ENCODE results near the gene DNAH5.
"Not testable (repeated sequence)": the region's sequence is repeated elsewhere in the genome, so short reads cannot be mapped to it uniquely, and the experiment has no call there.

DNAH5 gene

DNA sequence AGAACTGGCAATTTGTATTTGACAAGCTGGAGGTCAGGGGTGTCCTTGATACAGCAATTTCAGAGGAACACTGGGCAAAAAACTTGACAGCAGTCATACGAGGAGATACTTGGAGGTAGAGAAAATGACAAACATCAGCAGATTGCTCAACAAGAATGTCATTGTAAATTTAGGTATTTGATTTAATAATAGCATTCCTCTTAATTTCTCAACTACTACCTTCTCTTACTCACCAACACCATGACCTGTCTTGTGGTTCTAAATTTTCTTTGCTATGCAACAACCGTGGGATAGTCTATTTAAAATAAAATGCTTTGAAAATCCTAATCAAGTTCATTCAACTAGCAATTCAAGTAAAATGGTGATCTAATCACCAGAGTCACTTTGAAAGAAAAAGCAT, 128.4 kb downstream of the DNAH5 start:
- DNase-seq: no peak

- DNase-seq: peak; percentile 4 to 5
Measured at GRCh38 chr5:13814301-13814700, 130.2 kb downstream of the DNAH5 start.

- DNase-seq: no peak
Measured at GRCh38 chr5:13809921-13810320, 134.6 kb downstream of the DNAH5 start.

GRCh38 chr5:13804336-13804735, 140.2 kb downstream of the DNAH5 start:
- no peak for DNase-seq

DNA sequence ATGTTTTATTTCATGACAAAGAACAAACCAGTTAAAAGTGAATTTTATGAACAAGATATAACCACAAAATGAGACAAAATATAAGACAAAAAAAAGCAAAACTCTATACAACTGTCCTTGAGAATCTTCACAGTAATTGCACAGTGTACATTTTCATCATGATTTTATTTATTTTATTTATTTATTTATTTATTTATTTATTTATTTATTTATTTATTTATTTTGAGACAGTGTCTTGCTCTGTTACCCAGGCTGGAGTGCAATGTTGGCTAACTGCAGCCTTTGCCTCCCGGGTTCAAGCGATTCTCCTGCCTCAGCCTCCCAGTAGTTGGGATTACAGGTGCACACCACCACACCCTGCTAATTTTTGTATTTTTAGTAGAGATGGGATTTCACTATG, 145.9 kb downstream of the DNAH5 start:
- not testable (repeated sequence) for DNase-seq

DNA sequence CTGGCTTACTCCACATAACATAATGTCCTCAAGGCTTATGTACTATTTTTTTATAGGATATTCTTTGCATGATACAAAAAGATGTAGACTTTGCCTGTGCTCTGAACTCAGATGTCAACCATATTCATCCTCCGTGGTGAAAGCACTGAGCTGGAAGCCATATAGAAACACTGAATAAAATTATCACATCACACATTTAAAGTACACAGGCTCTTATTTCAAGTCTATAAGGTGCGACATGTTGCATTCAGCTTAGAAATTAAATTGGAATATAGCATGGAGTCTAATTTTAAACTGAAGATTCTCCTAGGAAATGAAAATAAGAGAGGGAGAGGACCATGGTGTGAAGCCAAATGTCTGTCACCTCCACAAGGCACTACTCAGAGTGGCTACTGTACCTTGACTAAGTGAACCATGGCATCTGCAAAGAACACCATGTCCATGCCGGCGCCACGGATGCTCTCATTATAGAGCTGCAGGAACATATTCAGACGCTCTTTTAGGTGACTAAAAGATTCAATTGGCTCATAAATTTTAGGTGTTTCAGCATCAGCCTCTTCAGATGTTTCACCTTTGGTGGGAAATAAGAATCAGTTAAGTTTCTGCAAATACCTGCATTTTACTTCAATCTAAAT, 158.6 kb downstream of the DNAH5 start:
- no peak for DNase-seq

GRCh38 chr5:13783726-13784125, 160.8 kb downstream of the DNAH5 start:
- no peak for DNase-seq

GRCh38 chr5:13780081-13780480, 164.4 kb downstream of the DNAH5 start:
- no peak for DNase-seq

DNA sequence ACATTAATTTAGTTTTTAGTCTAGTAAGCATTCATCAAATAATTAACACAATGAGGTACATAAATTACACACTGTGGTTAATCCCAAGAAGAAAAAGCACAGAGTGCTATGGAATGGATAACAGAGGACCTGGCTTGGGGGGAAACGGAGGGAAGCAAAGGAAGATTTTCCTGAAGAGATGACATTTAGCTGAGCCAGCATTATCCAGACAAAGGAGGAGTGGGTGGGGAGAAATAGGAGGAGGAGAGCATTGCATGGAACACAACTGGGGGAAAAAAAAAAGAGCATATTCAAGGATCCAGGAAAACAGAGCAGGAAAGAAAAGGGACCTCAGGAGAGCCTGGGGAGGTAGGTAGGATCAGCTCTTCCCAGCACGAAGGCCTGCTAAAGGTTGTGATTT, 170.8 kb downstream of the DNAH5 start:
- no peak for DNase-seq

- no peak for DNase-seq
Measured at GRCh38 chr5:13771011-13771571, 173.4 kb downstream of the DNAH5 start.

GRCh38 chr5:13766236-13766635, 178.3 kb downstream of the DNAH5 start:
- DNase-seq: no peak

GRCh38 chr5:13763719-13764118, 180.8 kb downstream of the DNAH5 start:
- no peak for DNase-seq

- no peak for DNase-seq
Measured at GRCh38 chr5:13749766-13750165, 194.7 kb downstream of the DNAH5 start.

DNA sequence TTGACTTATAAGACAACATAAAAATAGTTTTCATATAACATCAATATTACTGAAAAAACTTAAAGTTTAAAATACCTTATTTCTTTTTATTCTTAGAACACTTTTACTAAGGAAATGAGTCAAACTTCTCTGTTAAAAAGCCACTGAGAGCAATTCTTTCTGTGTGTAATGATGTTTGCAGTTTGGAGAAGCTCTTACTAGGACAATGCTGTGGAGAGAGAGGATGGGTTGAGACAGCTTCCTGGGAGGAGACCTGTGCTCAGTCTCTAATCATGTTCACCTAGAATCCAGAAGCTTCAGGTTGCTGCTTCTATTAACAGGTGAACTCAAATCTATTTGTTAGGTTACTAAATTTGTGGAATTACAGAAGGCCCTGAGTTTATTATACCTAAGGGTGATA, 198.5 kb downstream of the DNAH5 start:
- DNase-seq: no peak

- no peak for DNase-seq
Measured at GRCh38 chr5:13745508-13745907, 199.0 kb downstream of the DNAH5 start.

GRCh38 chr5:13740471-13740870, 204.0 kb downstream of the DNAH5 start:
- no peak for DNase-seq

GRCh38 chr5:13739479-13739878, 205.0 kb downstream of the DNAH5 start:
- DNase-seq: no peak

- DNase-seq: no peak
Measured at GRCh38 chr5:13735691-13736090, 208.8 kb downstream of the DNAH5 start.

GRCh38 chr5:13731121-13731628, 213.3 kb downstream of the DNAH5 start:
- no peak for DNase-seq

GRCh38 chr5:13708906-13709305, 235.6 kb downstream of the DNAH5 start:
- DNase-seq: no peak

DNA sequence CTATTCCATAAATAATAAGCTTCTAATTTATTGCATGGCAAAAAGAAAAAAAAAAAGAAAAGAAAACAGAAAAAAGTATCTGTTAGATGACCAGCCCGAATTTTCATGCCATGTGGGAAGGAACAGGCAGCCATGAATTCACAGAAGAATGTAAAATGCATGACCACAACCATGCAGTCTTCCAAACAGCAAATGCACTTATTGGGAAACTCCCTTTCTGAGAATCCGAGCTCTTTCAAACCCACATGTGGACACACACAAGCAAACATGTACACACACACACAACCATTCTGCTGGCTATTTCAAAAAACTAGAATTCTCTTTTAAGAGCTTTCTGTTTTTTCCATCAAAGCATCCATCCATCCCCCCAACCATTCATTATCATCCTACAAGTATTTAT, 236.1 kb downstream of the DNAH5 start:
- no peak for DNase-seq

- DNase-seq: no peak
Measured at GRCh38 chr5:13704396-13704795, 240.1 kb downstream of the DNAH5 start.

GRCh38 chr5:13700626-13701025, 243.9 kb downstream of the DNAH5 start:
- no peak for DNase-seq

GRCh38 chr5:13698885-13699284, 245.6 kb downstream of the DNAH5 start:
- DNase-seq: no peak

Measured in NCI-H526 (cell line).